Measurements from ENCODE around the gene SH3PXD2B. TPM values are rescaled to one million over a fixed set of nuclear protein-coding genes. Genes with fewer than 3 reads are reported as not detected.

SH3PXD2B gene
- total and polyA plus RNA-seq, 2 experiments from 2014 or later: 15.2 to 19.8 TPM

- 71 to 75% methylated on average over 9 of the region's 9 CpGs for WGBS, 2 experiments (ENCODE audit: low coverage in 1 of 2, low lambda C conversion rate in 2 of 2, missing lambda C conversion rate in 2 of 2)
- H4K20me1 ChIP-seq (ENCODE audit: insufficient read depth): no peaks in the 10 kb centered on the region
- no peak for TF ChIP-seq EZH2 (IDR thresholded peaks at IDR 0.05; ENCODE audit: insufficient read depth, poor library complexity, severe bottlenecking)
- no peak for TF ChIP-seq EZH2phosphoT487 (IDR thresholded peaks at IDR 0.05; ENCODE audit: insufficient read depth, low read depth)
- no peak overlapping the region for H2AFZ ChIP-seq
- 0 out of 2 replicates have a peak, but pooled peaks cover 5% of the 10 kb centered on the region for H3K27me3 ChIP-seq (replicated peaks; ENCODE audit: insufficient read depth)
- no peaks in the 10 kb centered on the region for H3K4me1 ChIP-seq (ENCODE audit: insufficient read depth)
- no peaks in the 10 kb centered on the region for H3K9me2 ChIP-seq (ENCODE audit: insufficient read depth)
- H3K79me2 ChIP-seq (ENCODE audit: insufficient read depth): no peaks in the 10 kb centered on the region
- no peaks in the 10 kb centered on the region for H3K9me3 ChIP-seq (ENCODE audit: low read depth)
- DNase-seq: no peak
- no peak overlapping the region for H3K4me3 ChIP-seq
- H3K4me2 ChIP-seq (ENCODE audit: unreplicated experiment): no peak overlapping the region
- H3K27ac ChIP-seq: no peak overlapping the region
- H3K36me3 ChIP-seq (ENCODE audit: low read depth): no peaks in the 10 kb centered on the region
- H3F3A ChIP-seq (ENCODE audit: insufficient read depth): no peaks in the 10 kb centered on the region
- no peak overlapping the region for H3K9ac ChIP-seq
- in situ Hi-C loops (cut with MboI): no loop called here
These were observed 33.3 kb upstream of the SH3PXD2B start for GRCh38 chr5:172487671-172488070.

GRCh38 chr5:172486912-172487311 is 32.6 kb upstream of the SH3PXD2B start:
- Histone ChIP-seq H3K27me3 (replicated peaks; ENCODE audit: insufficient read depth) (0 out of 2 replicates have a peak, but pooled peaks cover 5% of the 10 kb centered on the region), H3K9ac (no peak overlapping the region), H2AFZ (no peak overlapping the region), H3K79me2 (ENCODE audit: insufficient read depth) (no peaks in the 10 kb centered on the region), H3K36me3 (ENCODE audit: low read depth) (no peaks in the 10 kb centered on the region), H3F3A (ENCODE audit: insufficient read depth) (no peaks in the 10 kb centered on the region), H3K4me1 (ENCODE audit: insufficient read depth) (no peaks in the 10 kb centered on the region), H3K27ac (no peak overlapping the region), H3K4me2 (ENCODE audit: unreplicated experiment) (no peak overlapping the region), H3K4me3 (no peak overlapping the region), H4K20me1 (ENCODE audit: insufficient read depth) (no peaks in the 10 kb centered on the region), H3K9me2 (ENCODE audit: insufficient read depth) (no peaks in the 10 kb centered on the region), H3K9me3 (ENCODE audit: low read depth) (no peaks in the 10 kb centered on the region)
- TF ChIP-seq EZH2phosphoT487 (IDR thresholded peaks at IDR 0.05; ENCODE audit: insufficient read depth, low read depth) (no peak), EZH2 (IDR thresholded peaks at IDR 0.05; ENCODE audit: insufficient read depth, poor library complexity, severe bottlenecking) (no peak)
- no peak for DNase-seq
- in situ Hi-C loops (cut with MboI): no loop called here
- 72 to 80% methylated on average over 5 of the region's 5 CpGs for WGBS, 2 experiments (ENCODE audit: low coverage in 1 of 2, low lambda C conversion rate in 2 of 2, missing lambda C conversion rate in 2 of 2)

GRCh38 chr5:172486451-172486850 is 32.1 kb upstream of the SH3PXD2B start:
- in situ Hi-C loops (cut with MboI): no loop called here
- H3K79me2 ChIP-seq (ENCODE audit: insufficient read depth): no peaks in the 10 kb centered on the region
- H3K9me2 ChIP-seq (ENCODE audit: insufficient read depth): no peaks in the 10 kb centered on the region
- no peak overlapping the region for H3K4me2 ChIP-seq (ENCODE audit: unreplicated experiment)
- H2AFZ ChIP-seq: no peak overlapping the region
- no peaks in the 10 kb centered on the region for H3K36me3 ChIP-seq (ENCODE audit: low read depth)
- H3K9me3 ChIP-seq (ENCODE audit: low read depth): no peaks in the 10 kb centered on the region
- no peaks in the 10 kb centered on the region for H3F3A ChIP-seq (ENCODE audit: insufficient read depth)
- H4K20me1 ChIP-seq (ENCODE audit: insufficient read depth): no peaks in the 10 kb centered on the region
- TF ChIP-seq EZH2phosphoT487 (IDR thresholded peaks at IDR 0.05; ENCODE audit: insufficient read depth, low read depth) (no peak), EZH2 (IDR thresholded peaks at IDR 0.05; ENCODE audit: insufficient read depth, poor library complexity, severe bottlenecking) (no peak)
- no peaks in the 10 kb centered on the region for H3K27me3 ChIP-seq (replicated peaks; ENCODE audit: insufficient read depth)
- H3K27ac ChIP-seq: no peak overlapping the region
- WGBS, 2 experiments (ENCODE audit: low coverage in 1 of 2, low lambda C conversion rate in 2 of 2, missing lambda C conversion rate in 2 of 2): 86% methylated on average over 12 of the region's 12 CpGs
- no peaks in the 10 kb centered on the region for H3K4me1 ChIP-seq (ENCODE audit: insufficient read depth)
- DNase-seq: no peak
- no peak overlapping the region for H3K4me3 ChIP-seq
- no peak overlapping the region for H3K9ac ChIP-seq

GRCh38 chr5:172485511-172486202 is 31.3 kb upstream of the SH3PXD2B start:
- Histone ChIP-seq H3K36me3 (ENCODE audit: low read depth) (no peaks in the 10 kb centered on the region), H3K4me1 (ENCODE audit: insufficient read depth) (no peaks in the 10 kb centered on the region), H4K20me1 (ENCODE audit: insufficient read depth) (no peaks in the 10 kb centered on the region), H3K4me3 (no peak overlapping the region), H3F3A (ENCODE audit: insufficient read depth) (no peaks in the 10 kb centered on the region), H3K27ac (no peak overlapping the region), H2AFZ (no peak overlapping the region), H3K9me2 (ENCODE audit: insufficient read depth) (no peaks in the 10 kb centered on the region), H3K79me2 (ENCODE audit: insufficient read depth) (no peaks in the 10 kb centered on the region), H3K4me2 (ENCODE audit: unreplicated experiment) (no peak overlapping the region), H3K9me3 (ENCODE audit: low read depth) (no peaks in the 10 kb centered on the region), H3K9ac (no peak overlapping the region), H3K27me3 (replicated peaks; ENCODE audit: insufficient read depth) (no peaks in the 10 kb centered on the region)
- TF ChIP-seq EZH2 (IDR thresholded peaks at IDR 0.05; ENCODE audit: insufficient read depth, poor library complexity, severe bottlenecking) (no peak), EZH2phosphoT487 (IDR thresholded peaks at IDR 0.05; ENCODE audit: insufficient read depth, low read depth) (no peak)
- in situ Hi-C loops (cut with MboI): no loop called here
- DNase-seq: no peak
- WGBS, 2 experiments (ENCODE audit: low coverage in 1 of 2, low lambda C conversion rate in 2 of 2, missing lambda C conversion rate in 2 of 2): 52% methylated on average over 3 of the region's 3 CpGs
